Adrenal gland (tissue), 5 donors: ENCODE results near the gene DEPDC1B.

Experiments
- CTCF ChIP-seq, 6 experiments: fragments of 450-650 bp in 4 of 6; fragments of 200-600 bp in 2 of 6; sonication (generic) in 1 of 6; IDR thresholded peaks; 1 replicate in 5 of 6; 2 replicates in 1 of 6; pipeline versions ENCODE4 v1.5.1 to v1.8.0; 2016 to 2021; ENCODE audit warnings: antibody characterized with exemption in 6 of 6, mild to moderate bottlenecking in 2 of 6, moderate library complexity in 1 of 6
- POLR2A ChIP-seq, 2 donors: fragments of 450-650 bp; IDR thresholded peaks; one replicate each; pipeline ENCODE4 v1.6.1; 2017; ENCODE audit warnings: antibody characterized with exemption in 2 of 2, mild to moderate bottlenecking in 2 of 2, moderate library complexity in 1 of 2
- donor health status: DM: no; HTN: no; CAD: no.

GRCh38 chr5:60586307-60586901 lies 113.6 kb downstream of the DEPDC1B start:
- TF ChIP-seq CTCF (IDR thresholded peaks at IDR 0.05), result peak in 2 of 6 experiments; percentile 12 to 19
- TF ChIP-seq POLR2A (IDR thresholded peaks at IDR 0.05), result no peak
